ENCODE data around the gene ZNF19. TPM values are rescaled to one million over a fixed set of nuclear protein-coding genes. Genes with fewer than 3 reads are reported as not detected.
A peak's percentile ranks its signal among the peaks of the same experiment; 100 is the strongest.

Gene ZNF19
- total RNA-seq, 2 donors from 2014 or later: 5.1 to 6.3 TPM

GRCh38 chr16:71476457-71477124 is 12.5 kb downstream of the ZNF19 start:
- H3K4me1 Mint-ChIP-seq: peaks cover 6% of the 10 kb centered on the region
- H3K27me3 Mint-ChIP-seq: no peaks in the 10 kb centered on the region
- peaks cover 25% of the 10 kb centered on the region for H3K36me3 Mint-ChIP-seq (ENCODE audit: low read depth)
- no peak overlapping the region for H3K27ac Mint-ChIP-seq
- H3K4me3 Mint-ChIP-seq: no peak overlapping the region
- no peak for ATAC-seq
- no peaks in the 10 kb centered on the region for H3K9me3 ChIP-seq (ENCODE audit: control insufficient read depth, low read length, poor library complexity, severe bottlenecking)
- DNase-seq: no peak

- ATAC-seq (no peak), DNase-seq (no peak)
- Mint-ChIP-seq H3K4me3 (no peak overlapping the region), H3K27me3 (no peaks in the 10 kb centered on the region), H3K4me1 (peaks cover 2% of the 10 kb centered on the region), H3K36me3 (ENCODE audit: low read depth) (peaks cover 20% of the 10 kb centered on the region), H3K27ac (no peak overlapping the region)
- no peaks in the 10 kb centered on the region for H3K9me3 ChIP-seq (ENCODE audit: control insufficient read depth, low read length, poor library complexity, severe bottlenecking)
Measured at GRCh38 chr16:71474864-71475263, 14.3 kb downstream of the ZNF19 start.

GRCh38 chr16:71473891-71474290 is 15.2 kb downstream of the ZNF19 start:
- Mint-ChIP-seq H3K4me1 (no peaks in the 10 kb centered on the region), H3K27me3 (no peaks in the 10 kb centered on the region), H3K4me3 (no peak overlapping the region), H3K36me3 (ENCODE audit: low read depth) (peaks cover 23% of the 10 kb centered on the region), H3K27ac (no peak overlapping the region)
- no peak for DNase-seq
- H3K9me3 ChIP-seq (ENCODE audit: control insufficient read depth, low read length, poor library complexity, severe bottlenecking): no peaks in the 10 kb centered on the region
- ATAC-seq: no peak

GRCh38 chr16:71472931-71473330 is 16.2 kb downstream of the ZNF19 start:
- no peak overlapping the region for H3K27ac Mint-ChIP-seq
- DNase-seq (no peak), ATAC-seq (no peak)
- no peaks in the 10 kb centered on the region for H3K4me1 Mint-ChIP-seq
- H3K27me3 Mint-ChIP-seq: no peaks in the 10 kb centered on the region
- H3K36me3 Mint-ChIP-seq (ENCODE audit: low read depth): peaks cover 23% of the 10 kb centered on the region
- H3K4me3 Mint-ChIP-seq: no peak overlapping the region
- no peaks in the 10 kb centered on the region for H3K9me3 ChIP-seq (ENCODE audit: control insufficient read depth, low read length, poor library complexity, severe bottlenecking)

GRCh38 chr16:71472051-71472450 is 17.1 kb downstream of the ZNF19 start:
- Mint-ChIP-seq H3K4me3 (no peak overlapping the region), H3K4me1 (no peaks in the 10 kb centered on the region), H3K27ac (no peak overlapping the region), H3K27me3 (no peaks in the 10 kb centered on the region), H3K36me3 (ENCODE audit: low read depth) (peaks cover 16% of the 10 kb centered on the region)
- DNase-seq (no peak), ATAC-seq (no peak)
- H3K9me3 ChIP-seq (ENCODE audit: control insufficient read depth, low read length, poor library complexity, severe bottlenecking): no peaks in the 10 kb centered on the region

GRCh38 chr16:71467810-71468209 is 21.3 kb downstream of the ZNF19 start:
- H3K4me3 Mint-ChIP-seq: no peak overlapping the region
- no peak overlapping the region for H3K27ac Mint-ChIP-seq
- H3K27me3 Mint-ChIP-seq: no peaks in the 10 kb centered on the region
- no peaks in the 10 kb centered on the region for H3K9me3 ChIP-seq (ENCODE audit: control insufficient read depth, low read length, poor library complexity, severe bottlenecking)
- H3K36me3 Mint-ChIP-seq (ENCODE audit: low read depth): peaks cover 7% of the 10 kb centered on the region
- peak; percentile 31 to 42 (median 33) for DNase-seq
- H3K4me1 Mint-ChIP-seq: peaks cover 3% of the 10 kb centered on the region
- peak; percentile 68 for ATAC-seq

- Mint-ChIP-seq H3K36me3 (ENCODE audit: low read depth) (peaks cover 3% of the 10 kb centered on the region), H3K4me1 (peaks cover 13% of the 10 kb centered on the region)
Measured at GRCh38 chr16:71464231-71464630, 24.9 kb downstream of the ZNF19 start.

GRCh38 chr16:71461686-71462648 is 27.2 kb downstream of the ZNF19 start, which contains the start of gene ZNF23:
TSS of gene ZNF23 (minus strand) at chr16:71462247. CDS start at chr16:71456796, 5,451 bp downstream.
- Mint-ChIP-seq H3K4me3 (peak within 1 kb of the TSS; percentile 90), H3K36me3 (ENCODE audit: low read depth) (no peaks in the 10 kb centered on the region), H3K27me3 (no peaks in the 10 kb centered on the region), H3K27ac (peak within 1 kb of the TSS; percentile 83), H3K4me1 (peaks cover 13% of the 10 kb centered on the region)
- H3K9me3 ChIP-seq (ENCODE audit: control insufficient read depth, low read length, poor library complexity, severe bottlenecking): no peaks in the 10 kb centered on the region
- peak; percentile 56 to 64 (median 62) for DNase-seq
- ATAC-seq: peak; percentile 98

More at GRCh38 chr16:71464231-71464630, 24.9 kb downstream of the ZNF19 start:
- Mint-ChIP-seq H3K27ac (no peak overlapping the region), H3K4me3 (no peak overlapping the region), H3K27me3 (no peaks in the 10 kb centered on the region)
- no peak for ATAC-seq
- DNase-seq: no peak
- no peaks in the 10 kb centered on the region for H3K9me3 ChIP-seq (ENCODE audit: control insufficient read depth, low read length, poor library complexity, severe bottlenecking)

GRCh38 chr16:71460941-71461340 is 28.2 kb downstream of the ZNF19 start:
- DNase-seq: no peak
- H3K27ac Mint-ChIP-seq: peak overlapping the region; percentile 83
- ATAC-seq: no peak
- H3K4me1 Mint-ChIP-seq: peaks cover 13% of the 10 kb centered on the region
- peaks cover 4% of the 10 kb centered on the region for H3K36me3 Mint-ChIP-seq (ENCODE audit: low read depth)
- no peaks in the 10 kb centered on the region for H3K27me3 Mint-ChIP-seq
- H3K9me3 ChIP-seq (ENCODE audit: control insufficient read depth, low read length, poor library complexity, severe bottlenecking): no peaks in the 10 kb centered on the region
- peak overlapping the region; percentile 90 for H3K4me3 Mint-ChIP-seq

GRCh38 chr16:71460236-71460635 is 28.9 kb downstream of the ZNF19 start:
- H3K9me3 ChIP-seq (ENCODE audit: control insufficient read depth, low read length, poor library complexity, severe bottlenecking): no peaks in the 10 kb centered on the region
- no peak for ATAC-seq
- Mint-ChIP-seq H3K4me3 (no peak overlapping the region), H3K27me3 (no peaks in the 10 kb centered on the region), H3K36me3 (ENCODE audit: low read depth) (peaks cover 4% of the 10 kb centered on the region), H3K4me1 (peaks cover 13% of the 10 kb centered on the region), H3K27ac (no peak overlapping the region)
- no peak for DNase-seq

- ATAC-seq (no peak), DNase-seq (no peak)
- Mint-ChIP-seq H3K4me3 (no peak overlapping the region), H3K4me1 (peaks cover 13% of the 10 kb centered on the region), H3K27ac (no peak overlapping the region), H3K27me3 (no peaks in the 10 kb centered on the region), H3K36me3 (ENCODE audit: low read depth) (peaks cover 9% of the 10 kb centered on the region)
- no peaks in the 10 kb centered on the region for H3K9me3 ChIP-seq (ENCODE audit: control insufficient read depth, low read length, poor library complexity, severe bottlenecking)
Measured at GRCh38 chr16:71459510-71459909, 29.6 kb downstream of the ZNF19 start.

GRCh38 chr16:71456801-71457200 is 32.3 kb downstream of the ZNF19 start:
- ATAC-seq (no peak), DNase-seq (no peak)
- H3K4me3 Mint-ChIP-seq: no peak overlapping the region
- peaks cover 14% of the 10 kb centered on the region for H3K36me3 Mint-ChIP-seq (ENCODE audit: low read depth)
- no peak overlapping the region for H3K27ac Mint-ChIP-seq
- no peaks in the 10 kb centered on the region for H3K9me3 ChIP-seq (ENCODE audit: control insufficient read depth, low read length, poor library complexity, severe bottlenecking)
- H3K4me1 Mint-ChIP-seq: peaks cover 3% of the 10 kb centered on the region
- no peaks in the 10 kb centered on the region for H3K27me3 Mint-ChIP-seq

GRCh38 chr16:71453036-71453435 is 36.1 kb downstream of the ZNF19 start:
- H3K36me3 Mint-ChIP-seq (ENCODE audit: low read depth): peaks cover 21% of the 10 kb centered on the region
- H3K4me1 Mint-ChIP-seq: no peaks in the 10 kb centered on the region
- H3K27ac Mint-ChIP-seq: no peak overlapping the region
- H3K27me3 Mint-ChIP-seq: no peaks in the 10 kb centered on the region
- no peak for DNase-seq
- ATAC-seq: no peak
- H3K4me3 Mint-ChIP-seq: no peak overlapping the region
- H3K9me3 ChIP-seq (ENCODE audit: control insufficient read depth, low read length, poor library complexity, severe bottlenecking): peaks cover 17% of the 10 kb centered on the region

All from T-helper 17 cell (primary cell).